Activated T-cell treated with anti-CD3 and anti-CD28 coated beads, Interleukin-2, amount 50 U/mL, for 4 hours (primary cell): Measurements from ENCODE around the gene MIXL1. TPM values are rescaled to one million over a fixed set of nuclear protein-coding genes. Genes with fewer than 3 reads are reported as not detected.
"Not testable (repeated sequence)": the region's sequence is repeated elsewhere in the genome, so short reads cannot be mapped to it uniquely, and the experiment has no call there.

Experiments
- ATAC-seq, 2 donors: fragments of 200-7000 bp; cut with Tn5 transposase; one replicate each; pipeline ENCODE4 v1.10.0; 2021
- DNase-seq: peaks from one replicate; pipeline ENCODE4 v3.0.0-alpha.2; 2020
- H3K27me3 Mint-ChIP-seq: one replicate; pipeline ENCODE4 v1.8.0; 2021; ENCODE audit warnings: low read depth, mixed read lengths
- H3K36me3 Mint-ChIP-seq: one replicate; pipeline ENCODE4 v1.8.0; 2022; ENCODE audit warnings: mixed read lengths; ENCODE audit not compliant: insufficient read depth
- H3K4me1 Mint-ChIP-seq: one replicate; pipeline ENCODE4 v1.8.0; 2021; ENCODE audit warnings: low read depth, mixed read lengths
- H3K4me3 Mint-ChIP-seq: one replicate; pipeline ENCODE4 v1.8.0; 2021; ENCODE audit warnings: mild to moderate bottlenecking, moderate library complexity, mixed read lengths
- H3K9me3 Mint-ChIP-seq: one replicate; pipeline ENCODE4 v1.8.0; 2021; ENCODE audit warnings: mixed read lengths
- total RNA-seq, 3 donors: library from RNA; stranded (reverse); gene quantifications; one replicate each; pipeline ENCODE4 v1.2.1, GENCODE V29; 2021

MIXL1 gene
- total RNA-seq: not detected

DNA sequence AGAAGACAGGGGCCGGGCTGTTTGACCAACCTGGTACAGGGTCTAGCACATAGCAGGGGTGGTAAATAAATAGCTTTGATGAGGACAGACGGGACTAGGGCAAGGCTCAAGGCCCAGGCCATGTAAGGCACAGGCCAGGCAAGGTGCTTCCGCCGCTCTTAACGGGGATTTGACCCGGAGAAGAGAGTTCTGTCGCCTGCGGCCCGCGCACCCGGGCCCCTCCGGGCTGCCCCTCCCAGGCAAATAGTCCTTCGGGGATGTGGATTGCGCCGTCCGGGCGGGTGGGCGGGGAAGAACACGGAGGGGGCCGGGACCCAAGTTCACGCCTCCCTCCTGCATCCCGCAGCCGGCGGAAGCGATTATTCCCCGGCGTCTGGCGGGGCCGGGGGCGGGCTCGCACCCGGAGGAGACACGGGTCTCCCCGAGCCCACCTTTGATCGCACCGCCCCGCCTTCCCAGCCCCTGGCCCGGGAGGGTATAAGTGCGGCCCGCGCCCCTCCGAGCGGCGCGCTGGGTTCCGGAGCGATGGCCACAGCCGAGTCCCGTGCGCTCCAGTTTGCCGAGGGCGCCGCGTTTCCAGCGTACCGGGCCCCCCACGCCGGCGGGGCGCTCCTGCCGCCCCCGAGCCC lies at the start of gene MIXL1:
Gene MIXL1, plus strand, starts transcription at position 508 of the 629 bp plus-strand sequence. Its CDS starts 18 bp downstream, at position 526.
- H3K4me1 Mint-ChIP-seq: peaks cover 8% of the 10 kb centered on the region
- DNase-seq: no peak

GRCh38 chr1:226176870-226177269 lies 46.6 kb upstream of the MIXL1 start:
- Mint-ChIP-seq H3K9me3 (no peaks in the 10 kb centered on the region), H3K36me3 (peaks cover 14% of the 10 kb centered on the region), H3K4me3 (no peak overlapping the region), H3K4me1 (peaks cover 46% of the 10 kb centered on the region), H3K27me3 (no peaks in the 10 kb centered on the region)
- ATAC-seq (peak; percentile 51 to 56), DNase-seq (no peak)

More for the DNA sequence above, at the start of gene MIXL1:
- Mint-ChIP-seq H3K4me3 (peak within 1 kb of the TSS; percentile 71), H3K27me3 (peaks cover 28% of the 10 kb centered on the region), H3K36me3 (no peaks in the 10 kb centered on the region), H3K9me3 (no peaks in the 10 kb centered on the region)
- peak; percentile 64 to 69 for ATAC-seq

DNA sequence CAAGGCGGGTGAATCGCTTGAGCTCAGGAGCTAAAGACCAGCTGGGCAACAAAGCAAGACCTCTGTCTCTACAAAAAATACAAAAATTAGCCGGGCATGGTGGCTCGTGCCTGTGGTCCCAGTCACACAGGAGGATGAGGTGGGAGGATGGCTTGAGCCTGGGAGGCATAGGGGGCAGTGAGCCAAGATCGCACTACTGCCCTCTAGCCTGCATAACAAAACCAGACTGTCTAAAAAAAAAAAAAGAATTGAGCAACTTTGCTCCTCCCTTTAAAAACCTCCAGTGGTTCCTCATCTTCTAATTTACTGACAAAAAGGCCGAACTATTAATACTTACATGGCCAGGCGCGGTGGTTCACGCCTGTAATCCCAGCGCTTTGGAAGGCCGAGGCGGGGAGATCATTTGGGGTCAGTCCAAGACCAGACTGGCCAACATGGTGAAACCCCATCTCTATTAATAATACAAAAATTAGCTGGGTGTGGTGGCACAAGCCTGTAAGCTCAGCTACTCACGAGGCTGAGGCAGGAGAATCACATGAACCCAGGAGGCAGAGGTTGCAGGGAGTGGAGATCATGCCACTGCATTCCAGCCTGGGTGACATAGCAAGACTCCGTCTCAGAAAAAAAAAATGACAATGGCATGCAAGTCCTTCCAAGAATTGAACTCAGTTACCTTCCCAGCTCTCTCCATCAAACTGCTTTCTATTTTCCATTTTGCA lies 41.3 kb upstream of the MIXL1 start:
- no peak for ATAC-seq
- peaks cover 64% of the 10 kb centered on the region for H3K4me1 Mint-ChIP-seq

GRCh38 chr1:226185141-226186036 lies 38.1 kb upstream of the MIXL1 start:
- H3K4me3 Mint-ChIP-seq: peak overlapping the region; percentile 96
- H3K4me1 Mint-ChIP-seq: peaks cover 48% of the 10 kb centered on the region
- no peaks in the 10 kb centered on the region for H3K27me3 Mint-ChIP-seq
- ATAC-seq: no peak
- no peak for DNase-seq
- H3K36me3 Mint-ChIP-seq: peaks cover 7% of the 10 kb centered on the region
- H3K9me3 Mint-ChIP-seq: no peaks in the 10 kb centered on the region

More for the DNA sequence above, 41.3 kb upstream of the MIXL1 start:
- no peak for DNase-seq
- Mint-ChIP-seq H3K36me3 (peaks cover 15% of the 10 kb centered on the region), H3K4me3 (peak overlapping the region; percentile 1), H3K27me3 (no peaks in the 10 kb centered on the region), H3K9me3 (no peaks in the 10 kb centered on the region)

DNA sequence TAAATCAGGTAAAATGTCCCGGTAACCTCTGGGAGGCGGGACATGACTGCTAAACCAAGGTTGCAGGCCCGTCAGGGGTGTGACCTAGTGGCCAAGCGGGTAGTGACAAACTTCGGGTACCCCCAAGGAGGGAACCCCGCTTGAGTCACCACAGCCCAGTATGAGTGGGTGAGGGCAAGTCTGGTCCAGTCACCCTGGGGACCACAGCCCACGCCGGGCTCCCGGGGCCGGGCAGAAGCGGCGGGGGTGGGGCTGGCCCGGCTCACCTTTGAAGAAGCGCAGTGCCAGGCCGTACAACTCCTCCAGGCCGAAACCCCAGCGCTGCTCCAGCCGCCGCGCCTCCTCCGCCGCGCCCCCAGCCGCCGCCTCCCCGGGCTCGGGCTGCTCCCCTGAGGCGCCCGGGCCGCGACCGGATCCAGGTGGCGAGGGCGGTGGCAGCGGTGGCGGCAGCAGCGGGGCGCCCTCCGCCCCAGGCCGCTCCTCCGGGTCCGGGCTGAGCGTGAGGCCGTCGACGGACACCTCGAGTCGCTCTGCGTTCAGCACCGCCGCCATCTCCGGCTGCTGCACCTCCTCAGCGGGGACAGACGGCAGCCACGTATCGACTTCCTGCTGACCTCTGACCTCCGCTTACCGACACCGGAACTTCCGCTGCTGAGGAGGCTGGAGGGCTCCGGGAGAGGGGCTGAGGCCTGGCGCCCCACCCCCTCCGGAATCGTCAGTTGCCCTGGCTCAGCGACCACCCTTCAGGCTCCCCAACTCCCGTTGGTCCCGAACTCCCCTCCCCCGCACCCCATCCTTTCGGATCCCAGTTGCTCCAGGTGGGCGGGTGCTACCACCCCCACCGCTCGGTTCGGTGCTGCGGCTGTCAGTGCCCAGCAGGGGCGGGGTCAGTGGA lies 37.1 kb upstream of the MIXL1 start, which contains the start of gene ACBD3:
Gene ACBD3, minus strand, starts transcription at position 618 of the 895 bp plus-strand sequence. Its CDS starts 66 bp downstream, at position 552.
- Mint-ChIP-seq H3K27me3 (no peaks in the 10 kb centered on the region), H3K4me3 (peak within 1 kb of the TSS; percentile 96), H3K4me1 (peaks cover 39% of the 10 kb centered on the region), H3K9me3 (no peaks in the 10 kb centered on the region), H3K36me3 (peaks cover 4% of the 10 kb centered on the region)
- ATAC-seq (peak; percentile 97 to 98), DNase-seq (peak; percentile 74)

DNA sequence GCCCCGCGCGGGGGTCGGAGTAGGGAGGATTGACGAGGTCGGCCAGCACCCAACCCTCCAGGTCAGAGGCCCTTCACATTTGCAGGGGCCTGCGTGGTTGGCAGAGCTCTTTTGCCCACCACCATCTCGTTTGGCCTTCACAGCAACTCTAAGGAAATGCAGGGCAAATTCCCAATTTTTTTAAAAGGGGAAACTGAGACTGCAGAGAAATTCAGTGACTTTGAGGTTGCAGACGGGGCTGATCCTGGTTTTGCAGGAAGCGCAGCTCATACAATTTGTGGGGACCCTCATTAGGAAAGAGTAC lies 36.5 kb upstream of the MIXL1 start:
- Mint-ChIP-seq H3K36me3 (peaks cover 4% of the 10 kb centered on the region), H3K27me3 (no peaks in the 10 kb centered on the region), H3K4me3 (peak overlapping the region; percentile 92), H3K9me3 (no peaks in the 10 kb centered on the region), H3K4me1 (peaks cover 33% of the 10 kb centered on the region)
- no peak for DNase-seq
- ATAC-seq: no peak

DNA sequence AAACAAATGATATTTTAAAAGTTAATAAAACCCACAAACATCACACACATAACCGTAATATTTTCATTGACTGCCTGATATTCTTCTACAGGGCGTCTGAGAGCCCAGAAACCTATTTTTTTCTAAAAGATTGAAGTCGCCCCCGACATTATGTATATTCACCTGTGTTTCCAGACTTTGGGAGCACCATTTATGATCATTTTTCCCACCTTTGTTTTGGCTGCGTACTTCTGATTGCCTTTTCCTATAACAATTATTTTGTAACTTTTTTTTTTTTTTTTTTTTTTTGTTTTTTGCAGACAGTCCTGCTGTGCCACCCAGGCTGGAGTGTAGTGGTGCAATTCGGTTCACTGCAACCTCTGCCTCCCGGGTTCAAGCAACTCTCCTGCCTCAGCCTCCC lies 36.1 kb upstream of the MIXL1 start:
- peaks cover 29% of the 10 kb centered on the region for H3K4me1 Mint-ChIP-seq
- H3K27me3 Mint-ChIP-seq: no peaks in the 10 kb centered on the region
- H3K9me3 Mint-ChIP-seq: no peaks in the 10 kb centered on the region
- H3K4me3 Mint-ChIP-seq: peak overlapping the region; percentile 92
- ATAC-seq (no peak), DNase-seq (no peak)
- peaks cover 4% of the 10 kb centered on the region for H3K36me3 Mint-ChIP-seq

DNA sequence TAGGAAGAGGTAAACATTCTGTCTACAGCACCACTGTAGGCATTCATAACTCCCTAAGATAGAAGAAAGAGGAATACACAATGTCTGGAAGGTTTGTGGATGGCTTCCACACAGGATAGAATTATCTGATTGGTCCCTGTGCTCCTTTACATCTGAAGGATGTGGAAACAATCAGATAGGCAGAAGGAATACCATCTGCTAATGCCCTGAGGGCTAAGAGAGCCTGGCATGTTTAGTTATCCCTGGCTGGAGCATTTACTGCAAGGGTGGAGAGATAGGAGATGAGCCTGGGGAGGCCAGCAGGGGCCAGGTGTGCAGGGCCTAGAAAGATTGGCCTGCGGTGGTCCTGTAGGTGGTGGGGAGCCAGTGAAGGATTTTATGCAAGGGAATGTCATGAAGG lies 28.3 kb upstream of the MIXL1 start:
- no peaks in the 10 kb centered on the region for H3K36me3 Mint-ChIP-seq
- H3K4me1 Mint-ChIP-seq: no peaks in the 10 kb centered on the region
- ATAC-seq (no peak), DNase-seq (no peak)
- no peak overlapping the region for H3K4me3 Mint-ChIP-seq
- H3K9me3 Mint-ChIP-seq: no peaks in the 10 kb centered on the region
- H3K27me3 Mint-ChIP-seq: peaks cover 9% of the 10 kb centered on the region

GRCh38 chr1:226199971-226200370 lies 23.5 kb upstream of the MIXL1 start:
- no peaks in the 10 kb centered on the region for H3K4me1 Mint-ChIP-seq
- peaks cover 13% of the 10 kb centered on the region for H3K27me3 Mint-ChIP-seq

DNA sequence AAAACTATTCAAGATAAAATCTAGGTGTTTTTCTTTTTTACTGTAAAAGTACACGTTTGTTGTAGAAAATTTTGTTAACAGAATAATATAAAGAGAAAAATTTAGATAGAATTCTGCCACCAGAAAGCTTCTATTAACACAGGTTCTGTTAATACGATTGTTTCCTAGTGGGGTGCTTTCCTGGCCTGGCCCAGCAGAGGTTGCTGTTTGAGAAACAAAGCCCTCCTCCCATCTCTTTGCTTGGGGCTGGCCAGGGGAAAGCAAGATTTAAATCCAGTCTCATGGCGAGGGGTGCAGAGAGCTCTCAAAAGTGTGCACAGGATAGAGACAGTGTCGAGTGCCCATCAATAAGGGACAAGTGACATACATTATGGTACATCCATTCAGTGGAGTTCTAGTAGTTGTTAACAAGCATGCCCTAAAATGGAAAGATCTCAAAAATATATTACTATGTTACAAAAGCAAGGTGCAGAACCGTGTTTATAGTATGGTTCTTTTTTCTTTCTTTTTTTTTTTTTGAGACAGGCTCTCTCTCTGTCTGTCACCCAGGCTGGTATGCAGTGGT lies 22.4 kb upstream of the MIXL1 start:
- DNase-seq: no peak
- Mint-ChIP-seq H3K27me3 (peaks cover 9% of the 10 kb centered on the region), H3K4me1 (no peaks in the 10 kb centered on the region), H3K4me3 (no peak overlapping the region), H3K36me3 (no peaks in the 10 kb centered on the region), H3K9me3 (no peaks in the 10 kb centered on the region)
- ATAC-seq: no peak

More at GRCh38 chr1:226199971-226200370, 23.5 kb upstream of the MIXL1 start:
- DNase-seq (no peak), ATAC-seq (no peak)
- H3K36me3 Mint-ChIP-seq: no peaks in the 10 kb centered on the region
- no peaks in the 10 kb centered on the region for H3K9me3 Mint-ChIP-seq
- H3K4me3 Mint-ChIP-seq: no peak overlapping the region

DNA sequence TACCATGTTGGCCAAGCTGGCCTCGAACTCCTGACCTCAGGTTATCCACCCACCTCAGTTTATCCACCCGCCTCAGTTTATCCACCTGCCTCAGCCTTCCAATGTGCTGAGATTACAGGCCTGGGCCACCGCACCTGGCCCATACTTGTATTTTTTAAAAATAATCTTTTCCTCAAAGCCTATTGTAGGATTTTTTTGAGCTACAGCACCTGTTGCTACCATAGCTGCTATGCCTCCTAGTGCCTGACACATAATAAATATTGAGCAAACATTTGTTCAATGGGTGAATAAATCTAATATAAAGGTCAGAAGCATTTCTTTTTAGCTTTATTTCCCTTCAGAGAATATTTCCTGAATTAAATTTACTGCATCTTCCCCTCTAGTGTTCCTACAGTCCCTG lies 21.2 kb upstream of the MIXL1 start:
- DNase-seq: no peak
- Mint-ChIP-seq H3K36me3 (no peaks in the 10 kb centered on the region), H3K9me3 (no peaks in the 10 kb centered on the region), H3K27me3 (peaks cover 9% of the 10 kb centered on the region), H3K4me3 (no peak overlapping the region), H3K4me1 (no peaks in the 10 kb centered on the region)
- no peak for ATAC-seq

DNA sequence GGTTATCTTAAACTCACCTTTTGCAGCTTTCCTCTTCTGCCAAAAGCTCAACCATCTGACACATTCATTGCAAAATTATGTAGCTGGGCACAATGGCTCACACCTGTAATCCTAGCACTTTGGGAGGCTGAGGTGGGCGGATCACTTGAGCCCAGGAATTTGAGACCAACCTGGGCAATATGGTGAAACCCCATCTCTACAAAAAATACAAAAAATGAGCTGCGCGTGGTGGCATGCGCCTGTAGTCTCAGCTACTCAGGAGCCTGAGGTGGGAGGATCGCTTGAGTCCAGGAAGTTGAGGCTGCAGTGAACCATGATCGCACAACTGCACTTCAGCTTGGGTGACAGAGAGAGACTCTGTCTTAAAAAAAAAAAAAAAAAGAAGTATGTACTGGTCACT lies 20.8 kb upstream of the MIXL1 start:
- H3K4me3 Mint-ChIP-seq, H3K4me1 Mint-ChIP-seq, DNase-seq, ATAC-seq, H3K27me3 Mint-ChIP-seq, H3K9me3 Mint-ChIP-seq, H3K36me3 Mint-ChIP-seq: not testable (repeated sequence)

DNA sequence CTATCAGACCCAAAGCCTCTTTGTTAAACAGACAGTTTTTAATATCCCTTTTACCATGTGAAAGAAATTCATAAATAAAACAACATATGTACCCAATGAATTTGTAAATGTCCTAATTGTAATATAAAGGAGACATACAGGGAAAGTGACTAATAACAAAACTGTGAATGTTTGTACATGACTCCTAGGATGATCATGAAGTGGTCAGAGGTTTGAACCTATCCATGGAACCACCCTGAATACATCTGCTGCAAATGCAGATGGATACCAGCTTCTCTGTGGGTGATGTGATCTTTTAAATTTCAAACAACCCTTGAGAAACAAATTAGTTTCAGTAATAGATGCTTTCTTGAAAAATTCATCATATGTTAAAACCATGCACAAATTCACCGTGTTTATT lies 20.2 kb upstream of the MIXL1 start:
- ATAC-seq (no peak), DNase-seq (no peak)
- H3K36me3 Mint-ChIP-seq: no peaks in the 10 kb centered on the region
- H3K4me1 Mint-ChIP-seq: no peaks in the 10 kb centered on the region
- peaks cover 9% of the 10 kb centered on the region for H3K27me3 Mint-ChIP-seq
- H3K9me3 Mint-ChIP-seq: no peaks in the 10 kb centered on the region
- no peak overlapping the region for H3K4me3 Mint-ChIP-seq
